Peyer's patch (tissue), 4 donors: Measurements from ENCODE around the gene USF1.

Source experiments
- POLR2A ChIP-seq, 2 donors: fragments of 450-650 bp; IDR thresholded peaks; one replicate each; pipeline ENCODE4 v1.5.1; 2017; ENCODE audit warnings: antibody characterized with exemption in 2 of 2, mild to moderate bottlenecking in 2 of 2, moderate library complexity in 2 of 2
- TF ChIP-seq, protein P1 (sequence below), 6 experiments: fragments of 450-650 bp in 4 of 6; fragments of 200-600 bp in 2 of 6; sonication (generic) in 1 of 6; IDR thresholded peaks; one replicate each; pipeline ENCODE4 v1.5.1; 2017 to 2019; ENCODE audit warnings: antibody characterized with exemption in 6 of 6, mild to moderate bottlenecking in 3 of 6, moderate library complexity in 1 of 6

DNA sequence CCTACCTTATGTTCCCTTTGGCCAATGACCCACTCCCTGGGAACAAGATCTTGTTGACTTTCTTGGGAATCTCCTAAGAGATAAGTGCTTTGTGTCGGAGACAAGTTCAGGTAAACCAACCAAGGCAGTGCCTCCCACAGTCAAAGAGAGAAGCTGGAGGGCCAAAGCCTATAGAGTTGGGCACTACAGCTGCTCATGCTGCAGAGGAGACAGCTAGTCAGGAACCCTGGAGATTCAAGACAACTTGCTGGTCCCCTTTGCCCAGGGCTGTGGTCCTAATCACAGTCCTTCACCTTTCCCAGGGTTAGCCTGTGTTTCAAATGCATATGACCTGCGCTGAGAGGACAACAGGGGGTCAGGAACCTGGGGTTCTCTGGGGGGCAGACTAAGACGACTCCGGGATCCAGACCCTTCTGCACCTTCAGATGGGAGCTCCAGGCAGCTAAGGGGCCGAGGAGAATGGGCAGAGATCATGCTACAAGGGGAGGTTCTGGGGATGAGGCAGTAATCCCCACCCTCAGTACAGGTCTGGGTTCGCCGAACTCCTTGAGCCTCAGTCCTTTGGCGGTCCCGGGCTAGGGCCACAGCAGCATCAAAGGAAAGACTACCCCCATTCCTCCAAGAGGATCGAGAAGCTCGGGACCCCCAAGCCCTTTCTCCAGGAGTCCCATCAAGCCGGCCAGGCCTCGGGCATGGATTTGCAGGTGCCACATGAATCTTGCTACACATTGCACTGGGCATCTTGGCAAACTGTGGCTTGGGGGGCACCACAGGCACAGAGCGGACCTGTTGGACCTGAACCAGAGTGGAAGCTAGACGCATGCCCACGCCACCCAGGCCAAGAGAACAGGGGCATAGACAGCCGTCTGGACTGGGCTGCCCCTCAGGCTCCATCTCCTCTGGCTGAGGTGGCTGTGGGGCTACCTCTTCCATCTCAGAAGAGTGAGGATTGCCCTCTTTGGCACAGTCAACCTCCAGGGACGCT lies 2.0 kb upstream of the USF1 start:
- TF ChIP-seq, protein P1, sequence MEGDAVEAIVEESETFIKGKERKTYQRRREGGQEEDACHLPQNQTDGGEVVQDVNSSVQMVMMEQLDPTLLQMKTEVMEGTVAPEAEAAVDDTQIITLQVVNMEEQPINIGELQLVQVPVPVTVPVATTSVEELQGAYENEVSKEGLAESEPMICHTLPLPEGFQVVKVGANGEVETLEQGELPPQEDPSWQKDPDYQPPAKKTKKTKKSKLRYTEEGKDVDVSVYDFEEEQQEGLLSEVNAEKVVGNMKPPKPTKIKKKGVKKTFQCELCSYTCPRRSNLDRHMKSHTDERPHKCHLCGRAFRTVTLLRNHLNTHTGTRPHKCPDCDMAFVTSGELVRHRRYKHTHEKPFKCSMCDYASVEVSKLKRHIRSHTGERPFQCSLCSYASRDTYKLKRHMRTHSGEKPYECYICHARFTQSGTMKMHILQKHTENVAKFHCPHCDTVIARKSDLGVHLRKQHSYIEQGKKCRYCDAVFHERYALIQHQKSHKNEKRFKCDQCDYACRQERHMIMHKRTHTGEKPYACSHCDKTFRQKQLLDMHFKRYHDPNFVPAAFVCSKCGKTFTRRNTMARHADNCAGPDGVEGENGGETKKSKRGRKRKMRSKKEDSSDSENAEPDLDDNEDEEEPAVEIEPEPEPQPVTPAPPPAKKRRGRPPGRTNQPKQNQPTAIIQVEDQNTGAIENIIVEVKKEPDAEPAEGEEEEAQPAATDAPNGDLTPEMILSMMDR (IDR thresholded peaks at IDR 0.05), result no peak
- TF ChIP-seq POLR2A (IDR thresholded peaks at IDR 0.05), result no peak
